ENCODE results near the gene TNFSF11.

The TNFSF11 gene

DNA sequence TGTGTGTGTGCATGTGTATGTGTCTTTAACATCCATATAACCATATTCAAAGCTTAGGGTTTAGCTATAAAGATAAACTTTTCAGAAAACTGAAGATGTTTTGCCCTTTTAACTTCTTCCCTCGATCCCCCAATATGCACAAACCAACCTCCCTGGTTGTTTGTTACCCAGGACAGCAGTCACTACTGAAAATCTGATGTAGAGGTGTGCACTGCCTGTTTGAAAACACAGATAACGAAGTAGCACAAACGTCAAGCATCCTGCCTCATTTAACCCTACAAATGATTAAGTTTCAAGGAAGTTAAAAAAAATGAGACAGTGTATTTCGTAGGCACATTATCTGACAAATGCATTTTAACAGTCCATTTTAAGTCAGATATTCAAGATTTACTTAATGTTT is 3.6 kb downstream of the TNFSF11 start:
- Histone ChIP-seq H4K20me1 (ENCODE audit: insufficient read depth, low read length) (no peaks in the 10 kb centered on the region), H3K9me2 (ENCODE audit: low read depth, low read length) (no peaks in the 10 kb centered on the region), H3K4me1 (ENCODE audit: insufficient read depth, low read length, severe bottlenecking) (no peaks in the 10 kb centered on the region), H3F3A (ENCODE audit: insufficient read depth, low read length) (no peaks in the 10 kb centered on the region), H2AFZ (ENCODE audit: low read length) (no peak overlapping the region), H3K9me3 (ENCODE audit: low read length) (no peaks in the 10 kb centered on the region), H3K27ac (ENCODE audit: low read depth, low read length, poor library complexity, severe bottlenecking) (no peak overlapping the region), H3K27me3 (ENCODE audit: insufficient read depth, low read length) (0 out of 2 replicates have a peak, but pooled peaks cover 7% of the 10 kb centered on the region), H3K4me3 (ENCODE audit: low read depth, low read length, poor library complexity, severe bottlenecking) (no peak overlapping the region), H3K79me2 (ENCODE audit: insufficient read depth, low read length) (no peaks in the 10 kb centered on the region), H3K9ac (ENCODE audit: low read length) (no peak overlapping the region), H3K4me2 (ENCODE audit: low read length) (no peak overlapping the region), H3K36me3 (ENCODE audit: insufficient read depth, low read length) (no peaks in the 10 kb centered on the region)
- no peak for TF ChIP-seq EZH2 (IDR thresholded peaks at IDR 0.05; ENCODE audit: borderline replicate concordance, low read length)
- TF ChIP-seq, protein P1, sequence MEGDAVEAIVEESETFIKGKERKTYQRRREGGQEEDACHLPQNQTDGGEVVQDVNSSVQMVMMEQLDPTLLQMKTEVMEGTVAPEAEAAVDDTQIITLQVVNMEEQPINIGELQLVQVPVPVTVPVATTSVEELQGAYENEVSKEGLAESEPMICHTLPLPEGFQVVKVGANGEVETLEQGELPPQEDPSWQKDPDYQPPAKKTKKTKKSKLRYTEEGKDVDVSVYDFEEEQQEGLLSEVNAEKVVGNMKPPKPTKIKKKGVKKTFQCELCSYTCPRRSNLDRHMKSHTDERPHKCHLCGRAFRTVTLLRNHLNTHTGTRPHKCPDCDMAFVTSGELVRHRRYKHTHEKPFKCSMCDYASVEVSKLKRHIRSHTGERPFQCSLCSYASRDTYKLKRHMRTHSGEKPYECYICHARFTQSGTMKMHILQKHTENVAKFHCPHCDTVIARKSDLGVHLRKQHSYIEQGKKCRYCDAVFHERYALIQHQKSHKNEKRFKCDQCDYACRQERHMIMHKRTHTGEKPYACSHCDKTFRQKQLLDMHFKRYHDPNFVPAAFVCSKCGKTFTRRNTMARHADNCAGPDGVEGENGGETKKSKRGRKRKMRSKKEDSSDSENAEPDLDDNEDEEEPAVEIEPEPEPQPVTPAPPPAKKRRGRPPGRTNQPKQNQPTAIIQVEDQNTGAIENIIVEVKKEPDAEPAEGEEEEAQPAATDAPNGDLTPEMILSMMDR (IDR thresholded peaks at IDR 0.05; ENCODE audit: low read length): no peak

DNA sequence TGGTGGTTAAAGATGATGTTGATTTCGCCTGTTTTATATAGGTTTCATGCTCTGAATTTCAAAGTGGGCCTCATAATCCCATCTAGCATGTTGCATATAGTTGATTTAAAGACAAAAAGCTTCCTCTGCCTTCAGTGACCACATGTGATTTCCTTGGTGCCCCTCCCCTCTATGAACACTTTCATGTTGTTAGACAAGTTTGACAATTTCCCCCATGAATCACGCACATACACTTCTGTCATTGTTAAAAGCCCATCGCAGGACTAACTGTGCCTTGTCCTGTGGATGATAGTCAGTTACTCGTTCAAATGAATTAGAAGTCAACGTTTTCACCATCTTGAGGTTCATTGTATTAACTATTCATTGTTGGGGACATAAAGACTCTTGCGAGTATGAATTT is 6.7 kb downstream of the TNFSF11 start:
- no peaks in the 10 kb centered on the region for H3K36me3 ChIP-seq (ENCODE audit: insufficient read depth, low read length)
- H3K9me3 ChIP-seq (ENCODE audit: low read length): no peaks in the 10 kb centered on the region
- H3F3A ChIP-seq (ENCODE audit: insufficient read depth, low read length): no peaks in the 10 kb centered on the region
- H3K27ac ChIP-seq (ENCODE audit: low read depth, low read length, poor library complexity, severe bottlenecking): no peak overlapping the region
- H3K9ac ChIP-seq (ENCODE audit: low read length): no peak overlapping the region
- H3K4me2 ChIP-seq (ENCODE audit: low read length): no peak overlapping the region
- no peaks in the 10 kb centered on the region for H3K4me1 ChIP-seq (ENCODE audit: insufficient read depth, low read length, severe bottlenecking)
- H3K79me2 ChIP-seq (ENCODE audit: insufficient read depth, low read length): no peaks in the 10 kb centered on the region
- no peak overlapping the region for H2AFZ ChIP-seq (ENCODE audit: low read length)
- H3K27me3 ChIP-seq (ENCODE audit: insufficient read depth, low read length): 0 out of 2 replicates have a peak, but pooled peaks cover 3% of the 10 kb centered on the region
- no peaks in the 10 kb centered on the region for H3K9me2 ChIP-seq (ENCODE audit: low read depth, low read length)
- no peaks in the 10 kb centered on the region for H4K20me1 ChIP-seq (ENCODE audit: insufficient read depth, low read length)
- H3K4me3 ChIP-seq (ENCODE audit: low read depth, low read length, poor library complexity, severe bottlenecking): no peak overlapping the region
- TF ChIP-seq EZH2 (IDR thresholded peaks at IDR 0.05; ENCODE audit: borderline replicate concordance, low read length): no peak
- TF ChIP-seq, protein P1 (IDR thresholded peaks at IDR 0.05; ENCODE audit: low read length): no peak

DNA sequence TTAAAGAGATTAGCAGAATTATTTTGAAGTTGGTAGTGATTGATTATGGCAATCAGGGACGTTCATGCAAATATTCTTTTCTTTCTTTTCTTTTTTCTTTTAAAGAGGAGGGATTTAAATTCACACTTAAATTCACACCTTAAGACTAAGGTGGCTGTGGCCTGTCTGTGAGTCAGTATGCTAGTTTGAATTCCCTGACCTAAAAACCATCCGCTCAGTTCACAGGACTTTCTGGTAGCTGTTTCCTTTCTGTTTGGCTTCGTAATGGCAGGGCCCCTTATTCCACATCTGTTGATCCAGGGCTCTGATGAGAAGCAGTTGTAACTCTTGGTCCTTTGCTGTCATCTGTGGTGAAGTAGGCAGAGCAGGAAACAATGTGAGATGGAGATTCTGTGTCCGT is 7.5 kb downstream of the TNFSF11 start:
- no peaks in the 10 kb centered on the region for H3K27me3 ChIP-seq (ENCODE audit: insufficient read depth, low read length)
- H3F3A ChIP-seq (ENCODE audit: insufficient read depth, low read length): no peaks in the 10 kb centered on the region
- H3K9ac ChIP-seq (ENCODE audit: low read length): no peak overlapping the region
- no peaks in the 10 kb centered on the region for H3K79me2 ChIP-seq (ENCODE audit: insufficient read depth, low read length)
- no peak overlapping the region for H2AFZ ChIP-seq (ENCODE audit: low read length)
- no peak overlapping the region for H3K4me2 ChIP-seq (ENCODE audit: low read length)
- no peak overlapping the region for H3K27ac ChIP-seq (ENCODE audit: low read depth, low read length, poor library complexity, severe bottlenecking)
- no peaks in the 10 kb centered on the region for H3K4me1 ChIP-seq (ENCODE audit: insufficient read depth, low read length, severe bottlenecking)
- H3K4me3 ChIP-seq (ENCODE audit: low read depth, low read length, poor library complexity, severe bottlenecking): no peak overlapping the region
- no peaks in the 10 kb centered on the region for H3K36me3 ChIP-seq (ENCODE audit: insufficient read depth, low read length)
- H4K20me1 ChIP-seq (ENCODE audit: insufficient read depth, low read length): no peaks in the 10 kb centered on the region
- TF ChIP-seq EZH2 (IDR thresholded peaks at IDR 0.05; ENCODE audit: borderline replicate concordance, low read length): no peak
- TF ChIP-seq, protein P1 (IDR thresholded peaks at IDR 0.05; ENCODE audit: low read length): no peak
- no peaks in the 10 kb centered on the region for H3K9me3 ChIP-seq (ENCODE audit: low read length)
- no peaks in the 10 kb centered on the region for H3K9me2 ChIP-seq (ENCODE audit: low read depth, low read length)

All from OCI-LY1 (cell line).